KOPT-K1 (cell line): ENCODE data around the gene CRIP2.
A peak's percentile ranks its signal among the peaks of the same experiment; 100 is the strongest.

ENCODE experiments used
- H3K27ac ChIP-seq: fragments of 200-600 bp; sonication (generic); 2 replicates; pipeline ENCODE4 v1.5.1; 2016; ENCODE audit warnings: antibody characterized with exemption, mild to moderate bottlenecking, low read depth, low read length; ENCODE audit not compliant: poor library complexity, severe bottlenecking
- H3K36me3 ChIP-seq: fragments of 200-600 bp; sonication (generic); 2 replicates; pipeline ENCODE4 v1.5.1; 2017; ENCODE audit warnings: antibody characterized with exemption, mild to moderate bottlenecking, low read length, moderate library complexity; ENCODE audit not compliant: insufficient read depth
- H3K9me3 ChIP-seq: fragments of 200-600 bp; sonication (generic); 2 replicates; pipeline ENCODE4 v1.5.1; 2017; ENCODE audit warnings: antibody characterized with exemption, low read length, mild to moderate bottlenecking; ENCODE audit not compliant: insufficient read depth, poor library complexity, severe bottlenecking

The CRIP2 gene

DNA sequence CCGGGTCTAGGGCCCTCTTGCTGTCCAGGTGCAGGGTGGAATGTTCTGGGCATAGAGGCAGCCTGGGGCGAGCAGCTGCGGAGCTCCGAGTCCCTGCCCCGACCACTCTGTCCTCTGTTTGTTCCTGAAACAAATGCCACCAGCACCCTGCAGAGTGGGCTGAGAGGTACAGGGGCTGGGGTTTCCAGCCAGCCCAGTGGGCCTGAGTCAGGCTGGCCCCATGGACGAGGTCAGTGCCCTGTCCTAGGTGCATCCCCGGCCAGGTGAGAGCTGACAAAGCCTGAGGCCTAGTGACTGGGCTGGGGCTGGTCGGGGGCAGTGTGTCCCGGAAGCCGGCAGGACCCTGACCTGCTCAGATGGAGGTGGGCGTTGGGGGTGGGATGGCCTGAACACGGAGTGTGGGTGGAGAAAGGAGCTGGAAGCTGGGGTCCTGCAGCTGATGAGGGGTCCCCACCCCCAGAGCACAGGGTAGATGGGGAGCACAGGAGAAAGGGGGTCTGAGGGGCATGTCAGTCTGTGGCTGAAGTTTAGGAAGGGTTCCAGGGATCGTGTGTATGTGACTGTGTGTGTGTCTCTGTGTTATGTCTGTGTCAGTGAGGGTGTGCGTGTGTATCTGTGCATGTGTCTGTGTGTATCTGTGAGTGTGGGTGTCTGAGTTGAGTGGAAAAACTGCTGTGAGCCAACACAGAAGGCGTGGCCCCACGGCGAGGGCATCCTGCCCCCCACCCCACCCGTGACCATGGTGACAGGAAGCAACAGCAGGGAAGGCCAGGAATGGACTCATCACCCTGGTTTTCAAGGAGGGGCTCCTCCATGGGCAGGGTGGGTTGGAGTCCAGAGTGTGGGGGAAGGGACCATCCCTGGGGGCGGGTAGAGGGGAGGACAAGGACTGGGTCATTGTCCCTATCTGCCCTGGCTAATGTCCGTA lies 9.7 kb downstream of the CRIP2 start:
- no peak overlapping the region for H3K27ac ChIP-seq
- H3K9me3 ChIP-seq, result no peaks in the 10 kb centered on the region
- H3K36me3 ChIP-seq, result no peaks in the 10 kb centered on the region

DNA sequence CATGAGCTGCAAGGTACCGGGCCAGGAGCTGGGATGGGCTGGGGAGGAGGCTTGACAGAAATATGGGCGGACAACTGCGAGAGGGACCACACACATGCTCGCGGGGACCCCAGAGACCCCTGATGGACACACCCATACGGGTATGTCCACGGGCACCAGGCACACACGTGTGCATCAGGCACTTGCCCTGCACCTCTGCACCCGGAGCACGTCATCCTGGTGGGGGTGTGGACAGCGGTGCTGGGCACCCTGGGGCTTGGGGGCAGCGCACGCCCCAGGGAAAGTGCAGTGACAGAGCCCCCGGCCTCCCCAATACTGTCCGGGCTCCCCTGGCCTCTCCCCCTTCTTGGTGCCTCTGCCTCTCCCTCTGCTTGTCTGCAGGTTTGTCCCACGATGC lies 10.4 kb downstream of the CRIP2 start:
- H3K36me3 ChIP-seq, result no peaks in the 10 kb centered on the region
- no peak overlapping the region for H3K27ac ChIP-seq
- no peaks in the 10 kb centered on the region for H3K9me3 ChIP-seq

DNA sequence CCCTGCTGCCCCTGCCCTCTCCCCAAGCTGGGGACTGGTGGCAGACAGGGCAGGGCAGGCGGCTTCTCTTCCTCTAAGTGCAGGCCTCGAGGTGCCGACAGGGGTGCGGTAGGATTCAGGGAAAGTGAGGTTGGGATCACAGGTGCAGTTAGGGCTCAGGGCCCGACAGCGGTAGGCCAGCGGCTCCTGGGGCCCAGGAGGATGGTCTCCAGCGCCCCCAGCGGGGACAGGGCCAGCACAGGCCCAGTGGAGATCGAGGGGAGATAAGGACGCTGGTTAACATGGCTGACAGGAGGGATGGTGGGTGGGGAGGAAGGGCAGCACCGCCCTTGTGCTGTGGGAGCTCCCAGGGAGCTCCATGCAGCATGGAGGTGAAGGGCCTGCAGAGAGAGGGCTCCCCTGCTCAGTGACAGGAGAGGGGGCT lies 11.1 kb downstream of the CRIP2 start:
- no peak overlapping the region for H3K27ac ChIP-seq
- no peaks in the 10 kb centered on the region for H3K9me3 ChIP-seq
- H3K36me3 ChIP-seq, result no peaks in the 10 kb centered on the region

DNA sequence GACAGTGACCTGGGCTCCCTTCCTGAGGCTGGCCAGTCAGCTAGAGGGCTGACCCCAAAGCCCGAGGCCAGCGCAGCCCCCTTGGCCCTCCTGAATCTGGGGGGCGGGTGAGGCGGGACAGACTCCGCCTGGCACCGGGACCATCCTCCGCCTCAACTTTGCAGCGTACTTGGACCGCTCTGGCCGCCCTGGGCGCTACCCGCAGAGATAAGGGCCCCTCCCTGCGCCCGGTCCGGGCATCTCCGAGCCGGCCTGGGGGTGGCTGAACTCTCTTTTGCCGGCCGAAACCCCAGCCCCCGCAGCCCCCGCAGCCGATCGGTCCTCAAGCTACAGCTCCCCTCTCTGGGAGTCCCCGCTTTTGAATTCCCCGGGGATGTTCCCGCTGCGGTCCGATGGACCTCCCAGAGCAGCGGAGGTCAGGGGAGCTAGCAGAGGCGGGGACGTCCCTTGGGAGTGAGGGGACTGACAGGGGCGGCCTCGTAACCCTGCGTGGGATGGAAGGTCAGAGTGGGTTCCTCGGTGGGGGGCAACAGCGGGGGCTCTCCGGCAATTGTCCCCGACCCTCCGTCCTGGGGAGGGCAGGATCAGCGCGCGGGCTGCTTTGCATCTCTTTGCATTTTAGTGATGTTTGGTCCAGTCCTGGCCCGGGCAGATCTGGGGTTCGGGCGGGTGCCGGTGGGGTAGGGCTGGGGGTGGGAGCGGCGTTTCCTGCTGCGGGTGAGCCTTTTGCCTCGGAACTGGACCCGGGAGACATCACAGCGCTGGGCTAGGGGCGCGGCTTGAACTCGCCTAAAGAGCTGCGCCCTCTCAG lies 11.7 kb downstream of the CRIP2 start, which contains the start of gene CRIP1:
CRIP1 (plus strand) TSS at position 724 of the 811 bp plus-strand sequence. CDS start 374 bp downstream, outside the sequence.
- Histone ChIP-seq H3K27ac (peak within 1 kb of the TSS; percentile 62), H3K36me3 (no peaks in the 10 kb centered on the region), H3K9me3 (no peaks in the 10 kb centered on the region)

DNA sequence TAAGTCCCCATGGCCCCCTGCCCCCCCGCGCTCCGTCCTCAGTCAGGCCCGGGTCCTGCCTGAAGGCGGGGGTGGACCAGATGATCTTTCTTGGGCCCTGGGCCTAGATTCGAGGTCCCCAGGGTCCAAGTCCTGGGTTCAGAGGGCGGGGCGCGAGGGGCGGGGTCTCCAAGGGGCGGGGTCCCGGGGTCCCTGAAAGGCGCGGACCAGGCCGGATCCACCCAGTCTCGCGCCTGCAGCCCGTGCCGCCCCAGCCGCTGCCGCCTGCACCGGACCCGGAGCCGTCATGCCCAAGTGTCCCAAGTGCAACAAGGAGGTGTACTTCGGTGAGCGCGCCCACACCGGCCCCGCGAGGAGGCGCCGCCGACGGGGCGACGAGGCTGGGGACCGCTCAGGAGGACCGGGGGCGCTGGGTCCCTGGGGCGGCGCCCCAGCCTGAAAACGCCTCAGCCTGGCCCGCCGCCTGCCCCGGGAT lies 12.4 kb downstream of the CRIP2 start:
- H3K9me3 ChIP-seq, result no peaks in the 10 kb centered on the region
- H3K36me3 ChIP-seq, result no peaks in the 10 kb centered on the region
- peak overlapping the region; percentile 62 for H3K27ac ChIP-seq

DNA sequence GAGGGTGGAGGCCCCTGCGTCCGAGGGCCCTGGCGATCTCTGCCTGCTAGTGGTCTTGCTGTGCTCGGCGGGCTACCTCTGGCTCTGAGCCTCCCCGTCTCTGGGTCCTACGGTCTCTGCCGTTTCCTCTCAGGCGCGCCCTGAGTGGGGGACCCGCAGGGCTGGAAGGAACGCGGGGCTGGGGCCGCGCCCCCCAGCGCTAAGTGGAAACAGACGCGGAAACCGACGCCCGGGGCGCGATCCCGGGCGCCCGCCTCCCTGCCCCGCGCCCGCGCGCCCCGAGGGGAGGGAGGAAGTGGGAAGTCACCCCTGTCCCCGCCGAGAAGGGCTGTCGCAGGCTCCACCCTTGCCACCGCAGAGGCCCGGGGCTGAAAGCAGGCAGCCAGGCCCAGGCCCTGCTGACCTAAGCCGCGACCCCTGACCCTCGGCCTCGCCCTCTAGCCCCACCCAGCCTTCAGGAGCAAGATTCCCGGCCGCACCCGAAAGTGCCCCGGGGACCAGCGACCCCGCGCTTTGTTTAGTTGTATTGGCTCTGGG lies 12.9 kb downstream of the CRIP2 start:
- H3K27ac ChIP-seq, result peak overlapping the region; percentile 62
- H3K36me3 ChIP-seq, result peaks cover 3% of the 10 kb centered on the region; the same call in 1 of the 2 replicates
- no peaks in the 10 kb centered on the region for H3K9me3 ChIP-seq

DNA sequence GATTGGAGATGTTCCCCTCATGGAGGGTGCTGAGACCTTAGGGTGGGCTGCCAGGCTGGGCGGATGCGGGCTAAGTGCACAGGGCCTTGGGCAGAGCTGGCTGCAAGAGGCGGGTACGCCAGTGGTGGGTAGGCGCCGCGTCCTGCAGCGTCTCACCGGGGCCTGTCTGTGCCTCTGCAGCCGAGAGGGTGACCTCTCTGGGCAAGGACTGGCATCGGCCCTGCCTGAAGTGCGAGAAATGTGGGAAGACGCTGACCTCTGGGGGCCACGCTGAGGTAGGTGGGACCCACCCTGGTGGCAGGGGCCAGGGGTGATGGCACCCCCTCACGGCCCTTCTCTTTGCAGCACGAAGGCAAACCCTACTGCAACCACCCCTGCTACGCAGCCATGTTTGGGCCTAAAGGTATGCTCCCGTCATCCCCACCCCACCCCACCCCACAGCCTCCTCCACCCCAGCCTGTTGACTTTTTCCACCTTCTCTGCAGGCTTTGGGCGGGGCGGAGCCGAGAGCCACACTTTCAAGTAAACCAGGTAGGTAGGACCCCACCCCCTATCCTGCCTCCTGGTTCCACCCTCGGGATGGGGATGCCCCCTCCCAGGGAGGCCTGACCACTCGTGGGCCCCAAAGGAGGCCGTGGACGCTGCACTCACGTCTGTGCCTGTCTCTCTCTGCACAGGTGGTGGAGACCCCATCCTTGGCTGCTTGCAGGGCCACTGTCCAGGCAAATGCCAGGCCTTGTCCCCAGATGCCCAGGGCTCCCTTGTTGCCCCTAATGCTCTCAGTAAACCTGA lies 13.6 kb downstream of the CRIP2 start:
- Histone ChIP-seq H3K9me3 (no peaks in the 10 kb centered on the region), H3K27ac (peak overlapping the region; percentile 62), H3K36me3 (peaks cover 9% of the 10 kb centered on the region; the same call in 1 of the 2 replicates)

DNA sequence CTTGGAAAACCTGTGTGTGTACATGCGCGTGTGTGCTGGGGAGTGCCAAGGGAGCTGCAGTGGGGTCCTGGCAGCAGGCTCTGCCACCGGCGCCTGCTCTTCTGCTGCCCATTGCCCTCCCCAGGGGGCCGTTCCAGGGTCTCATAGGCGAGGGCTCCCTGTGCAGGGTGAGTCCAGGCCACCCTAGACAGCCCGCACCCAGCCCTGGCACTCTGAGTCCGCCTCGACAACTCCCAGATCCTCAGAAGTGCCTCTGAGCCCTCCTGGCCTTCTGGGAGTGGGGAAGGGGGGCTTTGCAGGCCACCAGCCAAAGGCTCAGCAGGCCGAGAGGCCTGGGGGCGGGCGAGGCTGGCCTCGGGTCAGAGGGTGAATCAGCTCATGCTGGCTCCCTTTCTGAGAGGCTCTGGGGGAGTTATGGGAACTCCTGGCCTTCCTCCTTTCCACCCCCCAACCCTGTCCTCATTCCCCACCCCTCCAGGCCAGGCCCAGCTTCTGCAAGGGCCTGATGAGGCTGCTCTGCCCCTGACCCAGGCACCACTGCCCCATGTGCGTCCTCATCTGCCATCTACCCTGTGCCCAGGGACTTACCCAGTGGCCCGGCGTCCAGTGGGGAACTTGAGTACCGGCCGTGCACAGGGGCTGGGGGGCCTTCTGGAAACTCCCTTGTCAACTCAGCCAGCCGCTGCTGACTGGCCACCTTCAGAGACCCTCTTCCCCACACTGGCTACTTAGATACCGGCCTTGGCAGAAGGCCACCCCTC lies 14.3 kb downstream of the CRIP2 start:
- Histone ChIP-seq H3K36me3 (peaks cover 14% of the 10 kb centered on the region; the same call in 1 of the 2 replicates), H3K27ac (peak overlapping the region; percentile 88), H3K9me3 (no peaks in the 10 kb centered on the region)

DNA sequence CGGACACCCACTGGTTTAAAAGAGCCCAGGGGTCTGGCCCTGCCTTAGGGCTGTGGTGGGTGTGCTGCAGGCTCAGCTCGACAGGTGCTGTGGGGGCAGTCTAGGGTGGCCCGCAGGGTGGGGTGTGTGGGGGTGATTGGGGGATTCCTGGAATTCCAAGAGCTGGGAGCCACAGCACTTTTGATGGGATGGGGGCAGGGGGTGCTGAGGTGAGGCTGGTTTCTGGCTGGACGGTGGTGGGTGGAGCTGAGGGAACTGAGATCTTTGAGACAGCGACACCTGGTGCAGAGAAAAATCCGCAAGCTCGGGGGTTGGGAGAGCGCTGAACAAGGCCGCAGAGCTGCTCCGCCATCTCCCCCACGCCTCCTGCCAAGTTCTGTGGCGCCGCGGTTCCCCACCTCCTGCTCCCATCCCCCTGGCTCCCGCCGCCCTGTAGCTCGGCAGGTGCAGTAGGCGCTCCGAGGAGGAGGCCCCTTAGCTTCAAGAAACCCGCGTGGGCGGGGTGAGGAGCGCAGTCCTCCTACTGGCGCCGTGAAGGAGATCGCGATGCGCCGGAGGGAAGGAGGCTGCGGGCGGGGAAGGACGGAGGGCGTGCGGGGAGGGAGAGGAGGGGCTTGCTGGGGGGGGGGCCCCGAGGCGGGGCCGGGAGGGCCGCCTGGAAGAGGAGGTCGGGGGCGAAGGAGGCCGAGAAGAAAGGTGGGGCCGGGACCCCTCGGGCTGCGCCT lies 15.1 kb downstream of the CRIP2 start:
- peak overlapping the region; percentile 88 for H3K27ac ChIP-seq
- H3K36me3 ChIP-seq, result peaks cover 18% of the 10 kb centered on the region; the same call in 1 of the 2 replicates
- H3K9me3 ChIP-seq, result no peaks in the 10 kb centered on the region

DNA sequence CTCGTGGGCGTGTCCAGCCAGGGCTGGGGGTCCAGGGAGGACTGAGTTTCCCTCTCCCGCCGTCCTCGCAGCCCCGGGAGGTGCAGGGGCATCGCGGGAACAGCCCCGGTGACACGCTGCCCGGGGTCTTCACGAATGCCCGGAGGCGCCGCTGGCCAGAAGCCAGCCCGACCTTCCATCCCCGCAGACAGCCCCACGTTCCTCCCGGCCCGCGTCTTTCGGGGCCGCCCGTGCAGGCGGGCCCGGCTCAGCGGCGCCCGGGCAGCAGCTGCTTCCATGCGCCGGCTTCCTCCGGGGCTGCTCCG lies 15.6 kb downstream of the CRIP2 start:
- H3K27ac ChIP-seq, result peak overlapping the region; percentile 88
- H3K9me3 ChIP-seq, result no peaks in the 10 kb centered on the region
- peaks cover 22% of the 10 kb centered on the region; the same call in 1 of the 2 replicates for H3K36me3 ChIP-seq

DNA sequence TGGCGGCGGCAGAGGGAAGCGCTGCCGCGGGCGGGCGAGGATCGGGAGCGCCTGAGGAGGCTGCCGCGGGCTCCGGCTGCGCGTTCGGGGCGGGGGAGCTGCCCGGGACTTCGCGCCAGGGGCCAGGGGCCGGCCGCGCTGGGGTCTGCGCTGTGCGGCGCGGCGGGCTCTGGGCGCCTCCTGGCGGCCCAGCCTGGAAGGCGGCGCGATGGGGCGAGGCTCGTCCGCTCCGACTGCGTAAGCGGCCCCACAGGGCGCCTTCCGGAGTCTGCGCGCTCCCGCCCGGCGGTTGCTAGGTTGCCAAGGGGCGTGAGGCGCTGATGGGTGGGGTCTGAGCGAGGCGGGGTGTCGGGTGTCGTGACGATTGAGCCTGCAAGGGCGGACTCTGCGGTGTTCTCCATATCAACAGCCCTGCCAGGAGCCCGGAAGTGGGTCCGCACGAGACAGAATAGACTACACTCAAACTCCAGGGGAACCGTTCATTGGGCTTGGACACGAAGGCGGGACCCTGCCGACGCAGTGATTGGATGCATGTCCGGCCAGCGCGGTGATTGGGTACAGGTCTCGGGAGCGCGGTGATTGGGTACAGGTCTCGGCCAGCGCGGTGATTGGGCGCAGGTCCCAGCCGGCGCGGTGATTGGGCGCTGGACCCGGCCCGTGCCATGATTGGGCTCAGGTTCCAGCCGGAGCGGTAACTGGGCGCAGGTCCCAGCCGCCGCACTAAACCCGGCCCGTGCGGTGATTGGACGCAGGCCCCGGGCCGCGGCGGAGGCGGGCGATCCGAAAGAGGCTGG lies 16.1 kb downstream of the CRIP2 start, which contains the start of gene TEDC1:
TEDC1 (plus strand) TSS at position 675 of the 794 bp plus-strand sequence. CDS start 130 bp downstream, outside the sequence.
- Histone ChIP-seq H3K9me3 (no peaks in the 10 kb centered on the region), H3K27ac (peak within 1 kb of the TSS; percentile 88), H3K36me3 (peaks cover 25% of the 10 kb centered on the region; the same call in 1 of the 2 replicates)

DNA sequence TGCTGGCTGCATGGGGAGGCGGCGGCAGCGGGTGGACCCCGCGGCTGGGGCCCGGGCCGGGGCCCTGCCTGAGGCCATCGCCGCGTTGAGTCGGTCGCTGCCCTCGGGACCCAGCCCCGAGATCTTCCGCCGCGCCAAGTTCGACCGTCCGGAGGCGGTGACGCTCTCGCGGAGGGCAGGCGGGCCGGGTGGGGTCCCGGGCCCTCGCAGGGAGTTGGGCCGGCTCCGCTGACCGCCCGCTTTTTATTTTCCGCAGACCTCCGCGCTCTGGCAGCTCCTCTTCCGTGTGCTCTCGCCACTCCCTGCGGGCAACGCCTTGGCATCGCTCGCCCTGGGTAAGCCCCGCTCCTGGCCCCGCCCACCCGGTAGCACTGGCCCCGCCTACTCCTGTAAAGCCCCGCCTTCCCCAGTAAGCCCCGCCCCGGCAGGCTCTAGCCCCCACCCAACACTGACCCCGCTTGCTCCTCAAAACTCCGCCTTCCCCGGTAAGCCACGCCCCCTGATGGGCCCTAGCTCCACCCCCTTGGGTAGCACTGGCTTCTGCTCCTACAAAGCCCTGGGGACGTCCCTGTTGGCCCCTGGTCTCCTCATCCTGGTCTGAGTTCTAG lies 16.8 kb downstream of the CRIP2 start:
- Histone ChIP-seq H3K27ac (peak overlapping the region; percentile 82), H3K9me3 (no peaks in the 10 kb centered on the region), H3K36me3 (peaks cover 25% of the 10 kb centered on the region; the same call in 1 of the 2 replicates)
